ENCODE results near the gene SLC38A10.

DNA sequence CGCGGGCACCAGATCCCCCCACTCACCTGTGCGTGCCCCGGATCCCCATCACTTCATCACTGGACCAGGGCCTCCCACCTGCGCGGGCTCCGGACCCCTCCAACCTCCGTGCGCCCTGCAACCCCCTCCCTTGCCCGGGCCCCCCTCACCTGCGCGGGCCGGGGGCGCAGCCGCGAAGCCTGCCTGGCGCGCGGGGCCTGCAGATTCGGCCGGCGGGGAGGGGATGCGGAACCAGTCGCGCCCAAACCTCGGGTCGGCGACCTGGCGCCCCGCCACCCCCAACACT is 72.5 kb downstream of the SLC38A10 start:
- TF ChIP-seq, protein P1, sequence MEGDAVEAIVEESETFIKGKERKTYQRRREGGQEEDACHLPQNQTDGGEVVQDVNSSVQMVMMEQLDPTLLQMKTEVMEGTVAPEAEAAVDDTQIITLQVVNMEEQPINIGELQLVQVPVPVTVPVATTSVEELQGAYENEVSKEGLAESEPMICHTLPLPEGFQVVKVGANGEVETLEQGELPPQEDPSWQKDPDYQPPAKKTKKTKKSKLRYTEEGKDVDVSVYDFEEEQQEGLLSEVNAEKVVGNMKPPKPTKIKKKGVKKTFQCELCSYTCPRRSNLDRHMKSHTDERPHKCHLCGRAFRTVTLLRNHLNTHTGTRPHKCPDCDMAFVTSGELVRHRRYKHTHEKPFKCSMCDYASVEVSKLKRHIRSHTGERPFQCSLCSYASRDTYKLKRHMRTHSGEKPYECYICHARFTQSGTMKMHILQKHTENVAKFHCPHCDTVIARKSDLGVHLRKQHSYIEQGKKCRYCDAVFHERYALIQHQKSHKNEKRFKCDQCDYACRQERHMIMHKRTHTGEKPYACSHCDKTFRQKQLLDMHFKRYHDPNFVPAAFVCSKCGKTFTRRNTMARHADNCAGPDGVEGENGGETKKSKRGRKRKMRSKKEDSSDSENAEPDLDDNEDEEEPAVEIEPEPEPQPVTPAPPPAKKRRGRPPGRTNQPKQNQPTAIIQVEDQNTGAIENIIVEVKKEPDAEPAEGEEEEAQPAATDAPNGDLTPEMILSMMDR (IDR thresholded peaks at IDR 0.05): no peak
- no peak for TF ChIP-seq POLR2A (IDR thresholded peaks at IDR 0.05)
